Activated naive CD8-positive, alpha-beta T cell treated with anti-CD3 and anti-CD28 coated beads, Interleukin-2, amount 10 ng/mL, durations not matched to agents 7 days and 5 days (primary cell): ENCODE data around the gene MSH5. TPM values are rescaled to one million over a fixed set of nuclear protein-coding genes. Genes with fewer than 3 reads are reported as not detected.
A peak's percentile ranks its signal among the peaks of the same experiment; 100 is the strongest.

Experiments used
- ATAC-seq: fragments of 150-1000 bp; cut with Tn5 transposase; one replicate; pipeline ENCODE4 v1.10.0; 2021; ENCODE audit warnings: low read depth, moderate library complexity
- POLR2A ChIA-PET: fragments of 350-600 bp; sonication (Branson Sonifier 250); formaldehyde crosslinking; loops from one replicate; lab custom pipeline; 2021; ENCODE audit warnings: antibody characterized with exemption; lab: Charles Lee
- DNase-seq: peaks from one replicate; pipeline ENCODE4 v3.0.0; 2021
- H3K27ac Mint-ChIP-seq: one replicate; pipeline ENCODE4 v1.8.0; 2022; ENCODE audit warnings: mild to moderate bottlenecking, mixed read lengths
- H3K27me3 Mint-ChIP-seq: one replicate; pipeline ENCODE4 v1.8.0; 2022; ENCODE audit warnings: mild to moderate bottlenecking, moderate library complexity, mixed read lengths
- H3K36me3 Mint-ChIP-seq: one replicate; pipeline ENCODE4 v1.8.0; 2021; ENCODE audit warnings: mild to moderate bottlenecking, mixed read lengths
- H3K4me1 Mint-ChIP-seq: one replicate; pipeline ENCODE4 v1.8.0; 2021; ENCODE audit warnings: mixed read lengths
- H3K4me3 Mint-ChIP-seq: one replicate; pipeline ENCODE4 v1.8.0; 2022; ENCODE audit warnings: mild to moderate bottlenecking, moderate library complexity, mixed read lengths
- H3K9me3 Mint-ChIP-seq: one replicate; pipeline ENCODE4 v1.8.0; 2021; ENCODE audit warnings: mixed read lengths
- total RNA-seq, 2 experiments: library from RNA; stranded (reverse); gene quantifications; one replicate each; pipeline ENCODE4 v1.2.3, GENCODE V29; 2021

Gene MSH5
- total RNA-seq, 2 experiments from 2014 or later, result 59.2 to 68.2 TPM

GRCh38 chr6:31727034-31727716 is 12.6 kb upstream of the MSH5 start:
- Mint-ChIP-seq H3K27me3 (no peaks in the 10 kb centered on the region), H3K36me3 (peaks cover 32% of the 10 kb centered on the region), H3K4me3 (peak overlapping the region; percentile 57), H3K9me3 (no peaks in the 10 kb centered on the region), H3K27ac (peak overlapping the region; percentile 76), H3K4me1 (peaks cover 53% of the 10 kb centered on the region)
- peak; percentile 31 for ATAC-seq
- POLR2A ChIA-PET, result interaction anchor here (1.2 to 9.4 kb wide), 7 partner anchors 10 to 100 kb away, joined by 3 to 137 read pairs (median 4); partner anchors contain the start of genes ABHD16A, BAG6, CLIC1 and GPANK1
- no peak for DNase-seq

DNA sequence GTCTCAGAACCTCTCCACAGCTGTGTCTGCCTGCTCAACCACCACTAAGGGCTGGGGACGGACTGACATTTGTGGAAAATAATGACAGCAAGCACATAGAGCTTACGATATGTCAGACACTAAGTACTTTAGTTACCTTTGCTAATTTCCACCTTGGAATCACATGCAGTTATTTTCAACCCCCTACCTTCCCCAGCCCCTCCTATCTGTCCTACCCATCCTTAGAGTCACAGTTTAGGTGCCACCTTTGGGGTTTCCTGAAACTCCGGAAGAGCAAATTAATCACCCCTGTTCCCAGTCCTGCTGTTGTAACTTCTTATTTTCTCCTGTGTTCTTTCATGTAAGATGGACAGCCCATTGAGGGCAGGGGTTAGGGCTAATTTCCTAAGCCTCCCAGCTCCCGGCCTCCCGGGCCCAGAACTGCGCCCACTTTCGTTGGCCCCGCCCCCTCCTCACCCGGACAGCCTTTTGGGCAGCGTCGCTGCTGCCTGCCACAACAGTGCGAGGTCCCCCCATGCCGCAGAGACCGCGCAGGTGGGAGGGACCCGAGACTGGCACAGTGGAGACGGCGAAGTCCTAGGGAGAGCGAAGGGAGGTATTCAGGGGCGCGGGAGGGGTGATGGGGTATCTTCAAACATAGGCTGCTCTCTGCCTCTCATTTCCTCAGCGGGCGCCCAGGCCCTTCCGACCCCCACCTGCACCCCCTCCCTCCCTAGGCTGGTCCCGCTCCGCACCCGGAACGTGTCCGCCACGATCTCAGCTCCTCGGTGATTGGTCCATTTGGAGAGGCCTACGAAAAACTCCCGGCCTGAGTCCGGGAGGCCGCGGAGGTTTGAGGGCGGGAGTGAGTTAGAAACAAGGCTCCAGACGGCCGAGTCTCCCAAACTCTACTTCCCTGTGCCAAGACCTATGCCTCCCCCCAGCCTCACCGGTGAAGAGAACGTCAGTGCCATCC is 11.8 kb upstream of the MSH5 start:
- H3K27ac Mint-ChIP-seq, result peak overlapping the region; percentile 76
- peaks cover 54% of the 10 kb centered on the region for H3K4me1 Mint-ChIP-seq
- no peaks in the 10 kb centered on the region for H3K9me3 Mint-ChIP-seq
- H3K4me3 Mint-ChIP-seq, result peak overlapping the region; percentile 98
- no peak for ATAC-seq
- DNase-seq, result no peak
- H3K27me3 Mint-ChIP-seq, result no peaks in the 10 kb centered on the region
- peaks cover 34% of the 10 kb centered on the region for H3K36me3 Mint-ChIP-seq
- POLR2A ChIA-PET, result interaction anchor here (0.6 to 9.4 kb wide), 7 partner anchors 9 to 102 kb away, joined by 3 to 137 read pairs (median 5); partner anchors contain the start of genes ABHD16A, BAG6, CLIC1 and HSPA1B

DNA sequence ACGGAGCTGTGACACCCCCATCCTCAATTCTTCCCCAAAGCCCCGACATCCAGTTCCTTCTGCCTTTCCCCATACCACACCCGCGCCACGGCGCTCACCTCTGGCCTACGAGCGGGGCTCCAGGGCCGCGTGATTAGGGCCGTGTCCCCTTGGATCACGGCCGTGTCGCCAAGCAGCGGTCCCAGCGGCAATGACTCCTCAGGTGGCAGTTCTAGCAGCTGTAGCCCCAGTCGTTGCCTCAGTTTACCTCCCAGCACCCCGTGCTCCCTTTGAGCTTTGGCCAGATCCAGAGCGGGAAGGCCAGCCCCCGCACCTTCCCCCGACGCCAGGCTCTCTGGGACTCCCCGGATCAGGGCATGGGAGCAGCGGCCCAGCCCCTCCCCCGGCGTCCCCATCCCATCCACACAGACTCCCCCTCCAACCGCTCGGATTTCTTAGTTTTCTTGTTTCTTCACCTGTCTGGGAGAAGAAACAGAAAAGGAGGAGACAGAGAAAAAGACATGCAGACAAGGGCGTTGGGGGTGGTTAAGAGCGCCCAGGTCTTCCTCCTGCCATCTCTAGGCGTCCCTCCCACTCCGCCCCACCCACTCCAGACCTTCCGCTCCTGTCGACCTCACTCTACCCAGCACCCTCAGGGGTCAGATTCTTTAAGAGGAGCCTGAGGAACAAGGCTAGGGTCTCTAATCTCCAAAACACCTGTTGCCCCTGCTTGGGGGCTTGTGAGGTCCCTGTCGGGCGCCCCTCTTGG is 10.9 kb upstream of the MSH5 start, which contains the start of gene DDAH2:
TSS of gene DDAH2 (minus strand) at position 533 of the 748 bp plus-strand sequence. CDS start at position 395, 138 bp downstream.
- Mint-ChIP-seq H3K36me3 (peaks cover 43% of the 10 kb centered on the region), H3K4me1 (peaks cover 59% of the 10 kb centered on the region), H3K9me3 (no peaks in the 10 kb centered on the region), H3K27me3 (no peaks in the 10 kb centered on the region), H3K4me3 (peak within 1 kb of the TSS; percentile 98), H3K27ac (peak within 1 kb of the TSS; percentile 88)
- DNase-seq (no peak), ATAC-seq (peak; percentile 34)
- POLR2A ChIA-PET, result interaction anchor here (0.6 to 9.4 kb wide), 15 partner anchors 8 to 109 kb away, joined by 3 to 137 read pairs (median 5); partner anchors contain the start of genes ABHD16A, CLIC1, GPANK1 and LSM2

GRCh38 chr6:31729515-31729978 is 10.3 kb upstream of the MSH5 start:
- peak; percentile 57 for ATAC-seq
- H3K27ac Mint-ChIP-seq, result peak overlapping the region; percentile 88
- peak; percentile 84 for DNase-seq
- H3K9me3 Mint-ChIP-seq, result no peaks in the 10 kb centered on the region
- peaks cover 59% of the 10 kb centered on the region for H3K4me1 Mint-ChIP-seq
- H3K36me3 Mint-ChIP-seq, result peaks cover 43% of the 10 kb centered on the region
- no peaks in the 10 kb centered on the region for H3K27me3 Mint-ChIP-seq
- POLR2A ChIA-PET, result interaction anchor here (0.6 to 9.4 kb wide), 20 partner anchors 8 to 109 kb away, joined by 3 to 137 read pairs (median 4); partner anchors contain the start of genes ABHD16A, CLIC1, GPANK1 and HSPA1A
- H3K4me3 Mint-ChIP-seq, result peak overlapping the region; percentile 98

DNA sequence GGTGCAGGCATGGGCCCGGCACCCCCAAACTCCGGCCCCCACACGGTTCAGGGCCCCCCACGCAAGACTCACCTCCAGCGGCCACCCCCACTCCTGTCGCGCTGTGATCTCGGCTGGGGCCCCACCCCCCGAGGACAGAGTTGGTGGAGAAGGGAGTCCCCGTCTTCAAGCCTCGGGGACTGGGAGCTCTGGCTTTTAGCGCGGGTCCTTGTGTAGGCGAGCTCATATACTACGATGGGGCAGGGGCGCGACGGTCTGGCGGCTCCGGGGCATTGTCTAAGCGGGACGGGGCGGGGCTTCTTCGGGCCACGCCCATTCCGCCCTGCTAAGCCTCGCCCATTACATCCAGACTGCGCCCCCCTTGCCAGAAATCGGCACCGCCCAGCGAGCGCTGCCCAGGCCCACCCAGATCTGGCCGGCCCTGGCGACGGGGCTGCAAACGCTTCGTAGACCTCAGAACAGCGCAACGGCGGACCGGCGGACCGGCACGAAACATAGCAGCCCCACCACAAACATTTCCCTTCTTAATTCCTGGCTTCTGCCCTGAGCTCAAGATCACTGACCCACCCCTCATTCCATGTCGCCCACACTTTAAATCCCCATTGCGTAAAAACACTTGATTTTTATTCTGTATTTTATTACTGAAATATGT is 9.7 kb upstream of the MSH5 start:
- peaks cover 47% of the 10 kb centered on the region for H3K36me3 Mint-ChIP-seq

DNA sequence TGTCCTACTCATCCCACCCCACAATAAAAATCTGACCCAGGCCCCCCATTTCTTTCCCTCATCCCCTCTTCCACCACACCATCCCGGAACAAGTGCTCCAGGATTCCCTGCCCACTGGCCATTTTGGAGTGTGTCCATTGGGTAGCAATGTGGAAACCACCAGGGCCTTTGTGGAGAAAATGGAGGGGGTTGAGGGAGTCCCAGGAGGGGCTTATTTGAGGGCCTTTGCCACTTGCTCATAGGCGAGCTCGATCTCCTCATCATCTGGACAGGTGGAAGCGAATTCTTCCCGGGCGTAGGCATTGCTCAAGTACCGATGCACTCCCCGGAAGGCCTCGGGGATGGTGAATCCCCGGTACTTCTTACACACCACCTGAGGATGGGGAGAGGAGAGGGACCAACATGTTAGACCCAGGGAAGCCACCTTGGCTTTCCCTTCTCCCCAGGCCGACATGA is 9.1 kb upstream of the MSH5 start:
- Mint-ChIP-seq H3K9me3 (no peaks in the 10 kb centered on the region), H3K27me3 (no peaks in the 10 kb centered on the region), H3K27ac (no peak overlapping the region), H3K4me1 (peaks cover 57% of the 10 kb centered on the region), H3K36me3 (peaks cover 50% of the 10 kb centered on the region), H3K4me3 (peak overlapping the region; percentile 98)
- POLR2A ChIA-PET, result interaction anchor here (0.6 to 9.4 kb wide), 17 partner anchors 7 to 377 kb away, joined by 3 to 137 read pairs (median 4); partner anchors contain the start of genes ABHD16A, CLIC1, HSPA1A and HSPA1B
- no peak for DNase-seq
- no peak for ATAC-seq

More for the DNA sequence above, 9.7 kb upstream of the MSH5 start:
- POLR2A ChIA-PET, result interaction anchor here (0.6 to 9.4 kb wide), 24 partner anchors 7 to 378 kb away, joined by 3 to 137 read pairs (median 4); partner anchors contain the start of genes ABHD16A, CLIC1, GPANK1 and HSPA1A
- no peaks in the 10 kb centered on the region for H3K9me3 Mint-ChIP-seq
- peak overlapping the region; percentile 98 for H3K4me3 Mint-ChIP-seq
- peaks cover 59% of the 10 kb centered on the region for H3K4me1 Mint-ChIP-seq
- peak; percentile 85 for DNase-seq
- peak overlapping the region; percentile 88 for H3K27ac Mint-ChIP-seq
- ATAC-seq, result peak; percentile 38
- no peaks in the 10 kb centered on the region for H3K27me3 Mint-ChIP-seq

GRCh38 chr6:31732029-31732428 is 7.8 kb upstream of the MSH5 start:
- H3K27ac Mint-ChIP-seq, result no peak overlapping the region
- H3K27me3 Mint-ChIP-seq, result no peaks in the 10 kb centered on the region
- H3K4me1 Mint-ChIP-seq, result peaks cover 49% of the 10 kb centered on the region
- peaks cover 43% of the 10 kb centered on the region for H3K36me3 Mint-ChIP-seq
- no peak for ATAC-seq
- no peaks in the 10 kb centered on the region for H3K9me3 Mint-ChIP-seq
- no peak for DNase-seq
- H3K4me3 Mint-ChIP-seq, result no peak overlapping the region
- POLR2A ChIA-PET, result no interaction called here

DNA sequence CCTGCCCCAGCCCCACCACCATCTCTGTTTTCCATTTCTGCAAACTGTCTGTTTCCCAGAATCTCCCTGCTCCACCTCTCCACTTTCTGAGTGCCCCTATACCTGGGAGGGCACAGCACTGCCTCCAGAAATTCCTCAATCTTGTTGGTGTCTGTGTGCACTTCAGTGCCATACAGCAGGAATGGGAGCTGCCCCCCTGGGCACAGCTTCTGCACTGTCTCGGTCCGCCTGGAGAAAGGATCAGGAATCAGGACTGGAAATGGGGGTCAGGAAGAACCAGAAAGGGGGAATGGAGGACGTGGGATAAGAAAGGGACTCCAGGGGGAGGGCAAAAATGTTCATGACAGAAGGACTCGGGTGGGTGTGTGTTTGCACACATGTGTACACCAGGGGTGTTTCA is 6.1 kb upstream of the MSH5 start:
- Mint-ChIP-seq H3K27me3 (no peaks in the 10 kb centered on the region), H3K36me3 (peaks cover 42% of the 10 kb centered on the region), H3K4me3 (peak overlapping the region; percentile 98), H3K4me1 (peaks cover 52% of the 10 kb centered on the region), H3K9me3 (no peaks in the 10 kb centered on the region), H3K27ac (peak overlapping the region; percentile 93)
- POLR2A ChIA-PET, result interaction anchor here (1.4 to 7.6 kb wide), 3 partner anchors 7 to 97 kb away, joined by 3 to 137 read pairs (median 26); partner anchors contain the start of genes DDAH2 and MPIG6B
- DNase-seq (no peak), ATAC-seq (no peak)

DNA sequence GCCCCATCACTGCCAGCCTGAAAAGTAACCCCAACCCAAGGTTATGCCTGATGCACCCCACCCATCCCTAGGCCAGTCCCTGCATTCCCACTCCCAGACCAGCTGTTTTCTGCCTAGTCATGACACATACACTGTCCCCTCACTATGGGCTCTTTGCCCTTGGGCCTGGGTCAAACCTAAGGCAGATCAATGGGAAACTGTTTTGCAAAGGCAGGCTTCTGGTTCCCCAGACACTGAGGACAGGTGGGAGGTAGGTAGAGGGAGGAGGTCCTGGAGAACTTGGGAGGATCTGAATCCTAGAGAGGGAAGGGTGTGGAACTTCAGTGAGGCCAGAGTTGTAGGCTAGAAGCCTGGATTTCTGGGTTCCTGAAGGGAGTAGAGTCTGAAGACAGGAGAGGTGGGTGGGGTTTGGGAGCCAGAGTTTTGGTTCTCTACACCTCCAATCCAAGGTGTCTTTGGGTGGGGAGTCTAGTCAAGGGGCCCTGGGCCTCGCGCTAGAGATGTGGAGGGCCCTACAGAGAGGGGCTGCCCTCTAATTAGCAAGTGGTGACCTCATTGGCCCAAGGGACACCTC is 5.5 kb upstream of the MSH5 start:
- Mint-ChIP-seq H3K27ac (peak overlapping the region; percentile 93), H3K4me1 (peaks cover 52% of the 10 kb centered on the region), H3K4me3 (peak overlapping the region; percentile 98), H3K36me3 (peaks cover 42% of the 10 kb centered on the region), H3K27me3 (no peaks in the 10 kb centered on the region), H3K9me3 (no peaks in the 10 kb centered on the region)
- no peak for ATAC-seq
- POLR2A ChIA-PET, result interaction anchor here (0.6 to 7.6 kb wide), 12 partner anchors 7 to 129 kb away, joined by 3 to 137 read pairs (median 10); partner anchors contain the start of genes CSNK2B, DDAH2, GPANK1 and HSPA1A
- no peak for DNase-seq

DNA sequence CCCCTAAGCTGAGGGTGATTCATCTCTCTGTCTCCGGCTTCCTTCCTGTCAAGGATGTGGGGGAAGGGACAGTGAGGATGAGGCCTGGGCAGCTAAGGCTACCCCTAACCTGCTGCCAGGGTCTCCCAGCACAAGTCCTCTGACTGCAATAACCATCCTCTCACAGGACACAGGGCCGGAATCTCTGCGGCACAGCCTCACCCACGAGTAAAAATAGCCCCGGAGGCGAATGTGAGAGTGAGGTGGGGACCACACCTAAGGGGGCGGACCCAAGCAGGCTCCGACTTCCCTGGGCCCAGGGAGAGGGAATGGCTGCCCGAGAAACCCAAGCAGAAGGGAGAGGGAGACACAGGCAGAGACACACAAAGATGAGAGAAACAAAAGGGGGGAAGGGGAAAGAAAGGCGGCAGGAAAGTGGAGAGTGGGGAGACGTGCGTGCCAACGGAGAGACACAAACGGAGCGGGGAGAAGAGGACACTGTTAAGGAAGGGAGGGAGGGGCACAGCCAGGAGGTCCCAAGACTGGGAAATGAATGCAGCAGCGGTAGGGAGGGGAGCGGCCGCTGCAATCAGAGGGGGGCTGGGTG is 4.9 kb upstream of the MSH5 start:
- peaks cover 43% of the 10 kb centered on the region for H3K36me3 Mint-ChIP-seq
- DNase-seq (peak; percentile 70), ATAC-seq (peak; percentile 37)
- peak overlapping the region; percentile 93 for H3K27ac Mint-ChIP-seq
- no peaks in the 10 kb centered on the region for H3K9me3 Mint-ChIP-seq
- H3K4me1 Mint-ChIP-seq, result peaks cover 55% of the 10 kb centered on the region
- H3K27me3 Mint-ChIP-seq, result no peaks in the 10 kb centered on the region
- H3K4me3 Mint-ChIP-seq, result peak overlapping the region; percentile 98
- POLR2A ChIA-PET, result interaction anchor here (0.6 to 7.6 kb wide), 16 partner anchors 8 to 152 kb away, joined by 3 to 137 read pairs (median 10); partner anchors contain the start of genes ABHD16A, CSNK2B, DDAH2 and GPANK1
